GM21576 (cell line): ENCODE measurements around the gene CNPY1.
"Not testable (repeated sequence)": the region's sequence is repeated elsewhere in the genome, so short reads cannot be mapped to it uniquely, and the experiment has no call there.

ENCODE experiments used
- ATAC-seq: cut with Tn5 transposase; IDR thresholded peaks from one replicate; pipeline ENCODE4 v1.9.1; 2021; ENCODE audit warnings: mild to moderate bottlenecking, moderate library complexity; ENCODE audit not compliant: unreplicated experiment

The CNPY1 gene

DNA sequence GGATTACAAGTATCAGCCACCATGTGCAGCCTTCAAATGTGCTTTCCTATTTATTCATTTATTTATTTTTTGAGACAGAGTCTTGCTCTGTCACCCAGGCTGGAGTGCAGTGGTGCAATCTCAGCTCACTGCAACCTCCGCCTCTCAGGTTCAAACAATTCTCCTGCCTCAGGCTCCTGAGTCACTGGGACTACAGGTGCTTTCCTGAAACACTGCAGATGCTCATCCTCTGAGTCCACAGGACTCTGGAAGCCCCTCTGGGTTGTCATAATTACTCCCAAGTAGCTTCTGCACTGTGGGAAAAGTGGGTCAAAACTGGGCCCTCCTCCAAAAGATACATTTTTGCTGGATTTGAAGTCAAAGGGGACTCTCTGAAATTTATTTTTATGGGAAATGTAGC lies at the start of gene CNPY1:
CNPY1 (minus strand) TSS at position 111 of the 400 bp plus-strand sequence. CDS start 630 bp downstream, outside the sequence.
- not testable (repeated sequence) for ATAC-seq

DNA sequence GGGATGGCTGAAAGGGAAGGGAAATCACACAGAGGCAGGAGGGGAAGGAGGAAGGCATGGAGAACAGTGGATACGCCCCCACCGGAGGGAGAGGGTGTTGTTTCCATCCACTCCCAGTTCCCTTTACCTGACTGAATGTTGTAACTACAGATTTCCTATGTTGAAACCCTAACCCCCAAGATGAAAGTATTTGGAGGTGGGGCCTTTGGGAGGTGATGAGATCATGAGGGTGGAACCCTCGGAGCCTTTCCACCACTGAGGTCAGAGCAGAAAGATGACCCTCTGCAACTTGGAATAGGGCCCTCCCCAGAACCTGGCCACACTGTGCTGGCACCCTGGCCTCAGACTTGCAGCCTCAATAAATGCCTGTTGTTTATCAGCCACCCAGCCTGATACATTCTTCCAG lies 48.6 kb upstream of the CNPY1 start:
- no peak for ATAC-seq

DNA sequence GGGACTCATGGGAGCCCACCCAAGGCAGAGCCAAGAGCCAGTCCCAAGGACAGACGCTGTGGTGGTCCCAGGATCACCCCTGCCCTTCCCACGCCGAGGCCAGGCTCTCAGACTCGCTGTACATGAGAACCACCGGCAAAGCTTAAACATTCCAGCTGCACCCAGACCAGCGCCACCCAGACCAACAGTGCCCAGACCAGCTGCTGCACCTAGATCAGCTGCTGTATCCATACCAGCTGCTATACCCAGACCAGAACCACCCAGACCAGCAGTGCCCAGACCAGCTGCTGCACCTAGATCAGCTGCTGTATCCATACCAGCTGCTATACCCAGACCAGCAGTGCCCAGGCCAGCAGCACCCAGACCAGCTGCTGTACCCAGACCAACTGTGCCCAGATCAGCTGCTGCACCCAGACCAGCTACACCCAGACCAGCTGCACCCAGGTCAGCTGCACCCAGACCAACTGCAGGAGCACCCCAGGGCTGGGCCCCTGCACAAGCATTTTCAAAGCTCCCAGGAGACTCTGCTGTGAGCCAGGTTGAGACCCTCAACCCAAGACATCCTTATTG lies 47.9 kb upstream of the CNPY1 start:
- ATAC-seq, result no peak

DNA sequence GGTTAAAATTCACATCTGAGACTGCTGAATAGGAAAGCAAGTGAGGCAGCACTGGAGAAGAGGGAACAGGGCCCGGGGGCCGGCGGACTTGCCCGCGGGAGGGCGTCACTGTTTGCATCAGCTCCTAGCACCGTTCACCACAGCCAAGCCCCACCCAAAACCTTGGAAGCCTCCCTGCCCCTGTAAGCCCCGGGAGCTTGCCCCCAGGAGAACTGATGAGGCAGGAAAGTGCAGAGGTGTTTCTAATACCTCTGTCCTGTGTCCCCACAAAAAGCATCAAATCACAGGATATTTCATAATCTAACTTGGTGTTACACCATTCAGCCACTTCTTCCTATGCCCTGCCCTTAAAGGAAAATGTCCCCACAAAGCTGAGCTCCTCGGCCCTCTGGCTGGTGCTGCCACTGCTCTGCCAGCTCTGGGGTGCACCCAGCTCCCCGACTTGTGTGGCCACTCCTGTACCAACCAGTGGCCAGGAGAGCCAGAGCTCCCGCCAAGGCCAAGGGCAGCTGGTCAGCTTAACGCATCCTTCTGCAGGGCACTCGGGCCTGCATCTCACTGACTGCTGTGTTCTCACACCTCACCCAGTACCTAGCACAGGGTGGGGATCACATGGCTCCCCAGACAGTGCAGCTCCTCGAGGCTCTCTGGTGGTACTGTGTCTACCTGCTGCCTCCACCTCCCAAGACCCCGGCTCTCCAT lies 47.3 kb upstream of the CNPY1 start:
- ATAC-seq, result no peak

DNA sequence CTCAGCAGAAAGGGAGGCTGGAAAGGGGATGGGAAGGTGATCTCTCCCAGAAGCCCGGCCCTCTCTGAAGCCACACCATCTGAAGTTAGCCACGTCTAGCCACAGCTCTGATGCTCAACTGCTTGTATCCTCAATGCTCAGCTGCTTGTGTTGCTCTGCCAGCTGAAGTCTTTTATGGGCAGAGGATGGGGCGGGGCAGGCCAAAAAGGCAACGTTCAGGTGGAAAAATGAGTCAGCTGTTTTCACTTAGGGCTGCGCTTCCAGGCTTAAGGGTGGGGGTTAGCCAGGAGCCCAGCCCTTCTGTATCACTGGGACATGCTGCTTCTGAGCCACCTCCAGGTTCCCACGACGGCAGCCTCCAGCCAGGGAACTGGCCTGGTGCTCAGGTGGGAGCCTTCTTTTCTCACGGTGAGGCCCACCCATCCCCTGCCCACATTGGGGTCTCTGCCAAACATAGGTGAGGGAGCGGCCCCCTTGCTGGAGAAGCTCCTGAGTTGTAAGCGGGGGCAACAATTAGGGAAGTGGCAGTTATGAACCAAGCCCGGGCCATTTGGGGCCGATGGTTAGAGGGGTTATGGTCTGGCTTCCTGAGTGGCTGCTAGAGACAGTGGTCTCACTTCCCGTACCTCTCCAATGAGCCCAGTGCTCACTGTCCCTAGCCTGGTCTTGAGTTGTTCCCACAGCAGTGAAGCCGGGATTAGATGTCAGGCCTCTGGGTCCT lies 44.9 kb upstream of the CNPY1 start:
- ATAC-seq, result no peak

DNA sequence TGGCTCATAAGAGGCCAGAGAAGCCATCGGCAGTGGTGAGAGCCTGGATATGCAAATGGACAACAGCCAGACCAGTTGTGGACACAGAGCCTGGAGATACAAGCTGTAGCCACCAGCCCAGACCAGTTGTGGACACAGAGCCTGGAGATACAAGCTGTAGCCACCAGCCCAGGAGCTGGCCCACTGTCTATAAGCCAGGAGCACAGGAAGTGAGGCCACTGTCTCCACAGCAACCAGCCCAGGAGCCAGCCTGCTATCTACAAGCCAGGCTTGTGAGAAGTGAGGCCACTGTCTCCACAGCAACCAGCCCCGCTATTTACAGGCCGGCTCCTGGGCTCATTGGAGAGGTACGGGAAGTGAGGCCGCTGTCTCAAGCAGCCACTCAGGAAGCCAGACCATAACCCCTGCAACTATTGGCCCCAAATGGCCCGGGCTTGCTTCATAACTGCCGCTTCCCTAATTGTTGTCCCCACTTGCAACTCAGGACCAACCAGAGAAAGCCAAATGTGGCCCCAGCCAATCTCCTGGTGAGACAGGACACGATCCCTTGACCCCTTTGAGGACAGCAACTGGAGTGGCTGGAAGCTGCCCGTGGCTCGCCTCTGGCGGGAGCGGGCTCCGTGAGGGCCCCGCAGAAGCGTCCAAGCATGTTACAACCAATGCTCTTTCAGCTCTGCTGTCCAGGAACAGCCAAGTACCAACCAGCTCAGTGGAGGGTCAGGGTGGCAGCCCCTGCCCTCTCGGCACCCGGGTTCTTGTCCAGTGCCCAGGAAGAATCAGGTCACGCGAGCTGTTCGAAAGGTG lies 44.1 kb upstream of the CNPY1 start:
- ATAC-seq, result no peak

DNA sequence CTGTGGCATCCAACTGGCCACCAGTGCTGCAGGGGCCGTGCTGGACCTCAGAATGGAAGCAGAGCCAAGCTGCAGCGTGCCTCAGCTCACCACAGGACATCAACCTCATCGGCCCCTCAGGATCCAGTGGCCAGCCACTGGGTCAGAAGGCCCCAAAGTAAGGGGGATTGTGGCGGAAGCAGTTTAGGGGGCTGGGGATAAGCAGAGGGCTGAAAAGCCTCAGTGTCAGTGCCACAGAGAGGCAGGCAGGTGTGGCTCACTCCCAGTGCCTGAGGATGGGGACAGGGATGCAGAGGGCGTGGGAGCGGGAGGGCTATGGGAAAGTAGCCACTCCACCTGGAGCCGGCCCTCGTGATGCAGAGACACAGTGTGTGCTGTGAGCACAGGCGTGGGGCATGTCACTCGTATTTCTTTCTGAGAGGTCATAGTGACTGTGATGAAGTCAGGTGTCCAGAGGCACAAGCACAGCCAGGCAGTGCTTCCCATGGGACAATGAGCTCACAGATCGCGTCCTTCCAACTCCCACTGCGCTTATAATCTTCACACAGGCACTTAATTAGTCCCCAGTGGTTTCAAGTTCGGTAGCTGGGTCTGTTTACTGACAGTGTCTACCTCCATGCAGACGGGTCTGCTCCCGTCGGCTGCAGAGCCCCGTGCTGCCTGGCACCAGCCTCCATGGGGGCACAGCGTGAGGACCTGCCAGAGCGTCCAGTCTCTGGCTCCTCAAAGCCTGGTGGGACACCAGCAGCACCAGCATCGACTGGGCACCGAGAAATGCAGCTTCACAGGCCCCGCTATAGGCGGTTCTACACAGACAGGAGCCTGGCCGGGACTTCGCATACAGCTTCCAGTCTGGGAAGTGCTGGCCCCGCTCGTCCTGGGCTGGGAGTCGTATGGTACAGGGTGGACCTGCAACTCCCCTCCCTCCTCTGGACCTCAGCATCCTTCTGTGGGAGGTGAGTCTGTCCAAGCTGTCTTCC lies 42.9 kb upstream of the CNPY1 start:
- no peak for ATAC-seq

DNA sequence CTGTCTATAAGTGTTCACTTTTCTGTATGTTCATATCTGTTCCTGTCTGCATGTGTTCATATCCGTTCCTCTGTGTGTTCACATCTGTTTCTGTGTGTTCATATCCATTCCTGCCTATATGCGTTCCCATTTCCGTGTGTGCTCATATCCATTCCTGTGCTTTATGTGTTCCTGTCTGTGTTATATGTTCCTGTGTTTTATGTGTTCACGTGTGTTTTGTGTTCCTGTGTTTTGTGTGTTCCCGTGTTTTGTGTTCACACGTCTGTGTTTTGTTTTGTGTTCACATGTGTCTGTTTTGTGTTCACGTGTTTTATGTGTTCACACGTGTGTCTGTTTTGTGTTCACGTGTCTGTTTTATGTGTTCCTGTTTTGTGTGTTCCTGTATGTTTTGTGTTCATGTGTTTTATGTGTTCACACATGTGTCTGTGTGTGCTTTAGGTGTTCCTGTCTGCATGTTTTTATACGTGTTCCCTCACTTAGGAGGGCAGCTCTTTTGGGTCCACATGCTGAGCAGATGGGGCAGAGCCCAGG lies 42.2 kb upstream of the CNPY1 start:
- ATAC-seq, result no peak

DNA sequence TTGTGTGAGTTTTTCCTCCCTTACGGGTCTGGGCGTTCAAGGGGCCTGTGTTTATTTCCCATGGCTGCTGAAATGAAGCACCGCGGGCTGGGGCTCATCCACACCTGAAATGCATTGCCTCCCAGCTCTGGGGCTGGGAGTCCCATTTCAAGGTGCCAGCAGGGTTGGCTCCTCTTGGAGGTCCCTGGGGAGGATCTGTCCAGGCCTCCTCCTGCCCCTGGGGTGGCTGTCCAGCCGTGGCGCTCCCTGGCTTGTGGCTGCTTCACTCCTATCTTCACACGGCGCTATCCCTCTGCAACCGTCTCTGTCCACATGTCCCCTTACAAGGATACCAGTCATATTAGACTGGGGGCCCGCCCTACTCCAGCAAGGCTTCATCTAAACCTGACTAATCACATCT lies 41.1 kb upstream of the CNPY1 start:
- no peak for ATAC-seq

DNA sequence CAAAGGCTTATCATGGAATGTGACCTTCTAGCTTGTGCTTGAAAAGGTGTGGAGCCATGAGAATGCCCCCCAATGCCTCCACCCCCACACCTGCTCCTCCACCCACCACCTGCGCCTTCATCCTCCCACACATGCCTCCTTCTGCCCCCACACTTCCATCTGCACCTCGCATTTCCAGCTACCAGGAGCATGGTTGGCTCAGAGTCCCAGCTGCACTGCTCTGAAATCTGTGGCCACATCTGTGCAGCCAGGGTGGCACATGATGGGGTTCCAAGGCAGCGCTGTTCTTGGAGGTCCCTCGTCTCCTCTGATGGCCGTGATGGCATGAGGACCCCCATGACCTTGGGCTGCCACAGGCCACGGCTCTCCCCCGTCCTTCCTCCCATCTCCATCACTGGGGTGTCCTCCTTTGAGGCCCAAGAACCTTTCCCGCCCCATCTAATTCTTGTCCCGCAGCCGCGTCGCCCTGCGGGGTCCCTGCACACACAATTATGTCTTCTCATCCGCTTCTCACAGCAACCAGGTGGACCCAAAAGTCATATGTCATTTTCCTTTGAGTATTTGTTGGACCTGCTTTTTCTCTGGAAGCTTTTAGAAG lies 40.6 kb upstream of the CNPY1 start:
- no peak for ATAC-seq

DNA sequence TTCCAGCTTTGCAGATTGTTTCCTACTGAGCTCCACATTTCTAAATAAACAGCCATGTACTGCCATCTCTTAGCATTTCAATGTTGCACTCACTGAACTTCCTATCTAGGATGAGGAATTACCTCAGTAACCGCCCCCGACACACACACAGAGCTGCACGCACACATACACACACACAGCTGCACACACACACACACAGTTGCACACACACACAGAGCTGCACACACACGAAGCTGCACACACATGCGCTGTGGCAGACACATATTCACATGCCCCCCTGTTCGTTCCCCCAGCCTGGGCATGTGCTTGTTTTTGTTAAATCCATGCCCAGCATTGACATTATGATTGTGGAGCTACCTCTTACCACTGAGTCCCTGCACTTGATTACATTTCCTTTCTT lies 39.6 kb upstream of the CNPY1 start:
- no peak for ATAC-seq

DNA sequence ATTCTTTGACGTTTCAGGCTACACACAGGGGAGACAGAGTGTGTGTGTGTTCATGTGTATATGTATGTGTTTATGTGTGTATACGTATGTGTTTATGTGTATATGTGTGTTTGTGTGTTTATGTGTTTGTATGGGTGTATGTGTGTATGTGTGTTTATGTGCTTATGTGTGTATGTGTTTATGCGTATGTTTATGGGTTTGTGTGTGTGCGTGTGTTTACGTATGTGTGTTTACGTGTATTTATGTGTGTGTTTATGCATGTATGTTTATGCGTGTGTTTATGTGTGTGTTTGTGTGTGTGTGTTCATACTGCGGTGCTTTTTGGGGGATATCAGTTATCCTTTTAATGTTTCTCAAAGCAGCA lies 39.2 kb upstream of the CNPY1 start:
- no peak for ATAC-seq

DNA sequence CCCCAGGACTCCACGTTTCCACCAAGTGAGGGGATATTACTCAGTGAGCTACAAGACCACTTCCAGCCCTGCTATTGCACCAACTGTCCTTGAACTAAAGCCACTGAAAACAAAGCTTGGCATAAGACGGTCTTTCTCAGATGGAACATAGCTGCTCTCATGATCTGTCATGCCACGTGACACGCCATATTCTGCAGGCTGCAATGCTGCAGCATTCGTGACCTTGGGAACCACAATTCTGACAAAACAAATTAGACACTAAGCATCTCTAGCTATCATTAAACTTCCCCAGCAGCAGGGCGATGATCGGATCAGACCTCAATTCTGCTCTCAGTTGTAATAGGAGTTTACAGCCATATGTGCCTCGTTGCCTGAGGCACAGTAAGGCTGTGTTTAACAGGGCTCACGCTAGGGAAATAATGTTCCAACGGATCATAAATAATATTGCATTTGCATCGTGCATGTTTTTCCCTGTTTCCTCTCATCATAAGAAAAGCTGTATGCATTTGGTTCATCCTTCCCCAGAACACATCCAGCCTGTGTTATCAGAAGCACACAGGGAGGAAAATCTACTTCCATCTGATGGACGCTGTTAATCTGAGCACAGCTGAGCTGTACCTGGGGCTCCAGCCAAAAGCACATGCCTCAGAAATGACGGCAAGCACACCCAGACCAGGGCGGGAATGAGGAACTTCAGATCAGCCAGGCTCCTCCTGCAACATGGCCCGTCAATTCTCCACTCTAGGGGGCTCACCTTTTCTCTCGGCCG lies 38.6 kb upstream of the CNPY1 start:
- no peak for ATAC-seq

DNA sequence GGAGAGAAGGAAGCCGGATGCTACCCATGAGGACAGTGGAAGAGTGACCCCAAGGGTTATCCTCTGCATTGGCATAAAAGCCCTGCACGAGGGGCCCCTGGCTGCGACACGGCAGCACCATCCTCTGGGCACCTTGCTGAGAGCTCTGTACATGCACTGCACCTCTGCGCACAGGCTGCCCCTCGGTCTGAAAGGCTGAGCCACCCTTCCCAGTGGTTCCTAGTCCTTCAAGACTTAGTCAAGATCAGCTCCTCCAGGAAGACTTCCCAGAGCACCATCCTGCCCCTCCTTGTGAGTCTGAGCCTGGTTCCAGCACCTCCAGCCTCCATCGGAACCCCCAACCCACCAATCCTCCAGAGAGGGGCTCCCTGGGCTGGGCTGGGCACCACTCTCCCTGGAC lies 37.9 kb upstream of the CNPY1 start:
- ATAC-seq, result no peak

DNA sequence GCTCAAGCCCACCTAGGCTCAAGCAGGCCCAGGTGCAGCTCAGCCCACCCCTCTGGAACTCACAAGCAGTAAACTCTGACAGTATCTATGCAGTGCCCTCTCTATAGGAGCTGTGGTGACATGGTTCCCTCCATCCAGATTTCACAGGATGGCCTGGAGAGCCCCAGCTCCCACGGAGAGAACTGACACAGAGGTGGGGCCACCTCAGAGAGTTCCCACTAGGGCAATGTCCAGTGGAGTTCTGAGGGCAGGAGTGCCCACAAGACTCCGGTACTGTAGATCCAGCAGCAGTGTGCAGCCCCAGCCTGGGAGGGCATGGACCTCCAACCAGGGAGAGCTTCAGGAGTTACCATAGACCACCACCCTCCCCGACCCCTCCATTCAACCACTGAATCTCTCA lies 37.3 kb upstream of the CNPY1 start:
- ATAC-seq, result no peak

DNA sequence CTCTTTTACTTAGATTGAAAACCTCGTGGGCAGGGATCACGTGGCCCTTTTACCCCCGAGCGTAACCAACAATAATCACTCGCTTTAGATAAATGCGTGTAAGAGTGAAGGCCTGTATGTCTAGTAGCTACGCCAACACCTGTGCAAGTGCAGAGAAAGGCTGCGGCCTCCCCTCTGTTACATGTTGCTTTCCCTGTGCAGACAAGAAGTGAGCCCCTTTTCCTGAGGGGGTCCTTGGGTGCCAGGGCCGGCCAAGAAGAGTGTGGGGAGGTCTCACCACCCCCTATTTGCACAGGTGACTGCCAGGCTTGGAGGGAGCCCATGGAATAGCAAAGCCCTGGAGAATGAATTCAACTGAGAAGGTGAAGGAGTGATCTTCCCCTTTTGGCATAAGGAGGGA lies 35.6 kb upstream of the CNPY1 start:
- ATAC-seq, result no peak

DNA sequence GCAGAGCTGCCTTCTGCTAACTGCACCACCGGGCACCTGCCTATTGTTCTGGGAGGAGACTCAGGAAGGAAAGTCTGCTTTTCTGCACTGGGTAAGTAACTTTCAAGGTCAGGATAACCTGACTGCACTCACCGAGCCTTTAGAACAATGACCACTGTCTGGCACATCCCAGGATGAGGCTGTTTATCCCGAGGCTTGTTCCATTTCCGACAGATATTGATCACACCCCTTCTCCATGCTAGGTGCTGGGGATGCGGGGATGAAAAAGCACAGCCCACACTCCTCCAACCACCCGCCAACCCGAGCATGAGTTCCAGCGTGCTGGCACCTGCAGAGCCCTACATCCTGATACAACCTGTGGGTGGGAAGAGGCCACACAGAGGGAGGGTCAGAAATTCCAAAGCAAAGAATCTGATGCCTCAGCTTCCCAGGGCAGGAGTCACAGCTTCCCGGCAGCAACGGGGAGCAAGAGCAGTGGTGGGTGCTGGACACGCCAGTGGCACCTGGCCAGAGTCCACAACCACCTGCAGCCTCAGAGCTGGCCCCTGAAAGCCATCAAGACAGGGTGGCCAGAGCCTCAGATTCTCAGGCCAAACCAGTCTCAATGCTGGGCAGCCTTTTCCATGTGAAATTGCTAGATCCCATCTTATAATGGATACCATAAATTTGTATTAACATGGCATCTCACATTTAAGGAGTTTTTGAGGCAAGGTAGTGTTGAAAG lies 34.9 kb upstream of the CNPY1 start:
- no peak for ATAC-seq

DNA sequence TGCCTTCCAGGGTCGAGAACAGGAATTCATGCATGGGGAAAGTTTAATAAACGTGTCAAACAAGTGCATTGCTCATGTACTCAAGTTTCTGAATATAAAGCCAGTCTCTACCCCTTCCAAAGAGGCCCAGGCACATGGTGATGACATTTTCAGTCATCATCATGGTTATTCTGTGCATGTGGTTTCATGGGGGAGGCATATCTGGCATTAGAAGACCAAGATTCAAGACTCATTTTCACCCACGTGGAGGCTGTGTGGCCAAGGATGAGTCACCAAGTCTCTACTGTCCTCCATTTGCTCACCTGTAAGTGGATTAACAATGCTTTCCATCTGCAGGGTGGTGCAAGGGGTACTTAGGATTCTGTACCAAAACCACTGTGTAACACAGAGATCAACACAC lies 34.0 kb upstream of the CNPY1 start:
- ATAC-seq, result no peak
